ENCODE measurements around the gene ZDHHC11B. TPM values are rescaled to one million over a fixed set of nuclear protein-coding genes. Genes with fewer than 3 reads are reported as not detected.
"Not testable (repeated sequence)": the region's sequence is repeated elsewhere in the genome, so short reads cannot be mapped to it uniquely, and the experiment has no call there.

Gene ZDHHC11B
- total and polyA plus RNA-seq, 2 donors: 0.71 to 2.2 TPM

DNA sequence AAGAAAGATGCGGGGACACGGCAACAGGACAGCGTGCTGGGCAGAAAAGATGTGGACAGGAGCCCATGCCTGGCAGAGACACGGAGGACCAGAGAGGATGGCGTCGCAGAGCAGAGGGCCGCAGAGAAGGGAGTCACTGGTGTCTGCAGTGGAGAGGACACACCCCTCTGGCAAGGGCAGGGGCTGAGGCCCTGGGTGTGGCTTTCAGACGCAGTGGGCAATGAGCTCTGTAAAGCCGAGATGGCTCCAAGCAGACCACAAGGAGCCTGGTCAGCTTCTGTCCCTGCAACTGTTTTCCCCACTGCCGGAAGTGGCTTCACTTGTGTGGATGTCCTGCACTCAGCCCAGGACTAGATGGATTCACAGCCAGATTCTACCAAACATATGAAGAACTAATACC, 4.2 kb upstream of the ZDHHC11B start:
- not testable (repeated sequence) for DNase-seq (ENCODE audit: low read depth in 6 of 9, low spot score in 9 of 9); H3K9me3 ChIP-seq (ENCODE audit: control insufficient read depth in 2 of 2, insufficient read depth in 1 of 2, low read length in 1 of 2); H3K36me3 ChIP-seq (ENCODE audit: control insufficient read depth in 2 of 2, insufficient read depth in 2 of 2, low read length in 1 of 2); H3K4me1 ChIP-seq (ENCODE audit: control insufficient read depth in 2 of 2, insufficient read depth in 2 of 2, low read length in 2 of 2); H3K27ac ChIP-seq (ENCODE audit: low read depth in 1 of 2, low read length in 1 of 2); H3K4me3 ChIP-seq (ENCODE audit: low read length in 2 of 2)
- WGBS: 93% methylated on average over 10 of the region's 10 CpGs
- H3K27me3 ChIP-seq (ENCODE audit: control insufficient read depth in 2 of 2, insufficient read depth in 1 of 2, low read length in 1 of 2): peaks cover 5 to 32% of the 10 kb centered on the region in 2 donors

DNA sequence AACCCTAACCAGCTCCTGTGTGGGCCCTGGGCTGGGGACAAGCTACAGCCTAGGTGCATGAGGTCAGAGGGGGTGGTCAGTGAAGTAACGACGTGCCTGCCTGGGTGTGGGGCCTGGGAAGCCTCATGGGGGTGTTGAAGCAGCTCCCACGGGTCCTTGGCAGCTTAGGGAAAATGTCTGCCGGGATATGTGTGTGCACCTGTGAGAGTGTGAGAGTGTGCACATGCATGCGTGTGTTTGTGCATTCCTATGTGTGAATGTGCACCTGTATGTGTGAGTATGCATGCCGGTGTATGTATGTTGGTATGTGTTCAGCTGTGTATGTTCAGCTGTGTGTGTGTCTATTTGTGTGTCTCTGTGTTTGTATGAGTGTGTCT, 3.3 kb upstream of the ZDHHC11B start:
- 97% methylated on average over 6 of the region's 6 CpGs for WGBS
- H3K27me3 ChIP-seq (ENCODE audit: control insufficient read depth in 2 of 2, insufficient read depth in 1 of 2, low read length in 1 of 2): peaks cover 5 to 41% of the 10 kb centered on the region in 2 donors
- not testable (repeated sequence) for H3K4me1 ChIP-seq (ENCODE audit: control insufficient read depth in 2 of 2, insufficient read depth in 2 of 2, low read length in 2 of 2); H3K9me3 ChIP-seq (ENCODE audit: control insufficient read depth in 2 of 2, insufficient read depth in 1 of 2, low read length in 1 of 2); H3K27ac ChIP-seq (ENCODE audit: low read depth in 1 of 2, low read length in 1 of 2); H3K36me3 ChIP-seq (ENCODE audit: control insufficient read depth in 2 of 2, insufficient read depth in 2 of 2, low read length in 1 of 2); DNase-seq (ENCODE audit: low read depth in 6 of 9, low spot score in 9 of 9); H3K4me3 ChIP-seq (ENCODE audit: low read length in 2 of 2)

- WGBS: 96% methylated on average over 14 of the region's 18 CpGs
- H3K27me3 ChIP-seq (ENCODE audit: control insufficient read depth in 2 of 2, insufficient read depth in 1 of 2, low read length in 1 of 2): peaks cover 5 to 42% of the 10 kb centered on the region in 2 donors
- H3K36me3 ChIP-seq (ENCODE audit: control insufficient read depth in 2 of 2, insufficient read depth in 2 of 2, low read length in 1 of 2); H3K4me1 ChIP-seq (ENCODE audit: control insufficient read depth in 2 of 2, insufficient read depth in 2 of 2, low read length in 2 of 2); DNase-seq (ENCODE audit: low read depth in 6 of 9, low spot score in 9 of 9); H3K27ac ChIP-seq (ENCODE audit: low read depth in 1 of 2, low read length in 1 of 2); H3K9me3 ChIP-seq (ENCODE audit: control insufficient read depth in 2 of 2, insufficient read depth in 1 of 2, low read length in 1 of 2); H3K4me3 ChIP-seq (ENCODE audit: low read length in 2 of 2): not testable (repeated sequence)
Measured at GRCh38 chr5:787224-787856, 2.8 kb upstream of the ZDHHC11B start.

GRCh38 chr5:785181-785705, 714 bp upstream of the ZDHHC11B start:
- H3K27ac ChIP-seq (ENCODE audit: low read depth in 1 of 2, low read length in 1 of 2); H3K9me3 ChIP-seq (ENCODE audit: control insufficient read depth in 2 of 2, insufficient read depth in 1 of 2, low read length in 1 of 2); H3K4me1 ChIP-seq (ENCODE audit: control insufficient read depth in 2 of 2, insufficient read depth in 2 of 2, low read length in 2 of 2); H3K36me3 ChIP-seq (ENCODE audit: control insufficient read depth in 2 of 2, insufficient read depth in 2 of 2, low read length in 1 of 2): not testable (repeated sequence)
- 1% methylated on average over 41 of the region's 43 CpGs for WGBS
- peaks cover 5 to 42% of the 10 kb centered on the region in 2 donors for H3K27me3 ChIP-seq (ENCODE audit: control insufficient read depth in 2 of 2, insufficient read depth in 1 of 2, low read length in 1 of 2)
- DNase-seq (ENCODE audit: low read depth in 6 of 9, low spot score in 9 of 9): peak in 1 of 9 donors; percentile 13
- H3K4me3 ChIP-seq (ENCODE audit: low read length in 2 of 2): peak overlapping the region in 1 of 2 donors; percentile 71

DNA sequence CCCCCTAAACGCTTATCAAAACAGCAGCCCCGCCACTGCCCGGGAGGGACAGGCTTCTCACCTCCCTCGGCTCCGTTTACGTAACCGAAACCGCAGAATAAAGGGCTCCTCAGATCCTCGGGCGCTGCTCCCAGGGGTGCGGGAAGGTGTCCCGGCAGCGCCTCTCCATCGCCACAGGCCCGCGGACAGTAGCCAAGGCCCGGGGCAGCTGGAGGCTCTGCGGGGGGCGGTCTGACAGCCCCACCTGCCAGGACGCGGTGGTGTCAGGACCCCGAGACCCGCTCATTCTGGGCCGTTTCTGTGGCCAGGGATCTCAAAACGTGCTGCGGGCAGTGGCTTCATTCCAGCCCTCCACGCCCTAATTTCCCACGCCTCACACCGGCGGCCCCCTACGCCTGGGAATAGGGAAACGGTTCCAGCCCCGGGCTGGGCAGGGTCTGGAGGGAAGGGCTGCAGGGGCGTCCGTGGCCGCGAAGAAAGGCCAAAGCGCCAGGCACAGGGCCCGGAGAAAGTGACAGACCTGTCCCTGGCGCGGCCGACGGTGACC, 575 bp downstream of the ZDHHC11B start:
- not testable (repeated sequence) for H3K9me3 ChIP-seq (ENCODE audit: control insufficient read depth in 2 of 2, insufficient read depth in 1 of 2, low read length in 1 of 2); DNase-seq (ENCODE audit: low read depth in 6 of 9, low spot score in 9 of 9); H3K4me1 ChIP-seq (ENCODE audit: control insufficient read depth in 2 of 2, insufficient read depth in 2 of 2, low read length in 2 of 2); H3K36me3 ChIP-seq (ENCODE audit: control insufficient read depth in 2 of 2, insufficient read depth in 2 of 2, low read length in 1 of 2); H3K27ac ChIP-seq (ENCODE audit: low read depth in 1 of 2, low read length in 1 of 2)
- H3K4me3 ChIP-seq (ENCODE audit: low read length in 2 of 2): peak overlapping the region; percentile 24 to 71
- WGBS: under 1% methylated on average over 43 of the region's 43 CpGs
- peaks cover 5 to 39% of the 10 kb centered on the region in 2 donors for H3K27me3 ChIP-seq (ENCODE audit: control insufficient read depth in 2 of 2, insufficient read depth in 1 of 2, low read length in 1 of 2)

- not testable (repeated sequence) for H3K4me1 ChIP-seq (ENCODE audit: control insufficient read depth in 2 of 2, insufficient read depth in 2 of 2, low read length in 2 of 2); H3K27ac ChIP-seq (ENCODE audit: low read depth in 1 of 2, low read length in 1 of 2); H3K9me3 ChIP-seq (ENCODE audit: control insufficient read depth in 2 of 2, insufficient read depth in 1 of 2, low read length in 1 of 2); DNase-seq (ENCODE audit: low read depth in 6 of 9, low spot score in 9 of 9); H3K36me3 ChIP-seq (ENCODE audit: control insufficient read depth in 2 of 2, insufficient read depth in 2 of 2, low read length in 1 of 2)
- 3% methylated on average over 30 of the region's 31 CpGs for WGBS
- Histone ChIP-seq H3K27me3 (ENCODE audit: control insufficient read depth in 2 of 2, insufficient read depth in 1 of 2, low read length in 1 of 2) (peaks cover 5 to 34% of the 10 kb centered on the region in 2 donors), H3K4me3 (ENCODE audit: low read length in 2 of 2) (peak overlapping the region in 1 of 2 donors; percentile 71)
Measured at GRCh38 chr5:783049-783802, 1.3 kb downstream of the ZDHHC11B start.

GRCh38 chr5:782356-782755, 2.2 kb downstream of the ZDHHC11B start:
- H3K9me3 ChIP-seq (ENCODE audit: control insufficient read depth in 2 of 2, insufficient read depth in 1 of 2, low read length in 1 of 2); H3K27ac ChIP-seq (ENCODE audit: low read depth in 1 of 2, low read length in 1 of 2); H3K4me3 ChIP-seq (ENCODE audit: low read length in 2 of 2); H3K36me3 ChIP-seq (ENCODE audit: control insufficient read depth in 2 of 2, insufficient read depth in 2 of 2, low read length in 1 of 2); H3K4me1 ChIP-seq (ENCODE audit: control insufficient read depth in 2 of 2, insufficient read depth in 2 of 2, low read length in 2 of 2); DNase-seq (ENCODE audit: low read depth in 6 of 9, low spot score in 9 of 9): not testable (repeated sequence)
- peaks cover 5 to 29% of the 10 kb centered on the region in 2 donors for H3K27me3 ChIP-seq (ENCODE audit: control insufficient read depth in 2 of 2, insufficient read depth in 1 of 2, low read length in 1 of 2)
- no CpG with 5 or more reads among the region's 12 CpGs for WGBS

GRCh38 chr5:780571-780970, 4.0 kb downstream of the ZDHHC11B start:
- DNase-seq (ENCODE audit: low read depth in 6 of 9, low spot score in 9 of 9); H3K36me3 ChIP-seq (ENCODE audit: control insufficient read depth in 2 of 2, insufficient read depth in 2 of 2, low read length in 1 of 2); H3K9me3 ChIP-seq (ENCODE audit: control insufficient read depth in 2 of 2, insufficient read depth in 1 of 2, low read length in 1 of 2); H3K4me1 ChIP-seq (ENCODE audit: control insufficient read depth in 2 of 2, insufficient read depth in 2 of 2, low read length in 2 of 2); H3K4me3 ChIP-seq (ENCODE audit: low read length in 2 of 2); H3K27ac ChIP-seq (ENCODE audit: low read depth in 1 of 2, low read length in 1 of 2): not testable (repeated sequence)
- 93% methylated on average over 17 of the region's 17 CpGs for WGBS
- peaks cover 5 to 28% of the 10 kb centered on the region in 2 donors for H3K27me3 ChIP-seq (ENCODE audit: control insufficient read depth in 2 of 2, insufficient read depth in 1 of 2, low read length in 1 of 2)

DNA sequence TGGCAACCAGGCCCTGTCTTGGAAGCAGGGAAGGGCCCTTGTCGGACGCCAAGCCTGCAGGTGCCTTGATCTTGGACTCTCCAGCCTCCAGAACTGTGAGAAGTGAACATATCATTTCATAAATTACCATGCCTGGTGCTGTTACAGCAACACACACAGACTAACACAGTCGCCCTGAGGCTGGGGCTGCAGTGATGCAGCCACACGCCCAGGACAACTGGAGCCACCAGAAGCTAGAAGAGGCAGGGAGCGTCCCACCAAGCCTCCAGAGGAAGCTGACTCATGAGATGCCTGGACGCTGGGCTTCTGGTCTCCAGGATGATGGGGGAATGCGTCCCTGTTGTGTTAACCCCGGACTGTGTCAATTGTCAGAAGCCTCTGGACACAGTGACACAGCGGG, 5.6 kb downstream of the ZDHHC11B start:
- not testable (repeated sequence) for DNase-seq (ENCODE audit: low read depth in 6 of 9, low spot score in 9 of 9); H3K36me3 ChIP-seq (ENCODE audit: control insufficient read depth in 2 of 2, insufficient read depth in 2 of 2, low read length in 1 of 2); H3K9me3 ChIP-seq (ENCODE audit: control insufficient read depth in 2 of 2, insufficient read depth in 1 of 2, low read length in 1 of 2); H3K4me3 ChIP-seq (ENCODE audit: low read length in 2 of 2); H3K27ac ChIP-seq (ENCODE audit: low read depth in 1 of 2, low read length in 1 of 2); H3K4me1 ChIP-seq (ENCODE audit: control insufficient read depth in 2 of 2, insufficient read depth in 2 of 2, low read length in 2 of 2)
- 91% methylated on average over 9 of the region's 9 CpGs for WGBS
- H3K27me3 ChIP-seq (ENCODE audit: control insufficient read depth in 2 of 2, insufficient read depth in 1 of 2, low read length in 1 of 2): peaks cover 2 to 14% of the 10 kb centered on the region in 2 donors
